NCI-H774 (cell line): ENCODE data around the gene TANC1.

Experiments used
- DNase-seq: peaks from one replicate; lab custom pipeline; 2025; lab: John Stamatoyannopoulos, UW

TANC1 gene

GRCh38 chr2:159063677-159064076 is 95.2 kb downstream of the TANC1 start:
- no peak for DNase-seq

- DNase-seq: no peak
Measured at GRCh38 chr2:159064446-159065301, 96.2 kb downstream of the TANC1 start.

- DNase-seq: no peak
Measured at GRCh38 chr2:159065313-159065712, 96.9 kb downstream of the TANC1 start.

- DNase-seq: no peak
Measured at GRCh38 chr2:159065891-159066290, 97.5 kb downstream of the TANC1 start.

- no peak for DNase-seq
Measured at GRCh38 chr2:159066541-159067156, 98.2 kb downstream of the TANC1 start.

- no peak for DNase-seq
Measured at GRCh38 chr2:159067971-159068370, 99.5 kb downstream of the TANC1 start.

GRCh38 chr2:159069229-159069628 is 100.8 kb downstream of the TANC1 start:
- no peak for DNase-seq

GRCh38 chr2:159070235-159070634 is 101.8 kb downstream of the TANC1 start:
- no peak for DNase-seq

- no peak for DNase-seq
Measured at GRCh38 chr2:159071190-159071915, 102.9 kb downstream of the TANC1 start.

GRCh38 chr2:159072795-159073194 is 104.4 kb downstream of the TANC1 start:
- no peak for DNase-seq

GRCh38 chr2:159073256-159073655 is 104.8 kb downstream of the TANC1 start:
- no peak for DNase-seq

GRCh38 chr2:159074605-159075004 is 106.2 kb downstream of the TANC1 start:
- no peak for DNase-seq

- no peak for DNase-seq
Measured at GRCh38 chr2:159075727-159076126, 107.3 kb downstream of the TANC1 start.

GRCh38 chr2:159076241-159076640 is 107.8 kb downstream of the TANC1 start:
- no peak for DNase-seq

- DNase-seq: no peak
Measured at GRCh38 chr2:159077869-159078268, 109.4 kb downstream of the TANC1 start.

GRCh38 chr2:159078443-159078842 is 110.0 kb downstream of the TANC1 start:
- DNase-seq: no peak

- DNase-seq: no peak
Measured at GRCh38 chr2:159080641-159081040, 112.2 kb downstream of the TANC1 start.

- DNase-seq: no peak
Measured at GRCh38 chr2:159082119-159082518, 113.7 kb downstream of the TANC1 start.

- no peak for DNase-seq
Measured at GRCh38 chr2:159084384-159085370, 116.2 kb downstream of the TANC1 start.

GRCh38 chr2:159086342-159086741 is 117.9 kb downstream of the TANC1 start:
- no peak for DNase-seq

- no peak for DNase-seq
Measured at GRCh38 chr2:159086826-159087225, 118.4 kb downstream of the TANC1 start.

GRCh38 chr2:159088906-159089305 is 120.5 kb downstream of the TANC1 start:
- no peak for DNase-seq
